Suprapubic skin (tissue), 3 donors: ENCODE data around the gene ROPN1L.

Experiments used
- CTCF ChIP-seq, 2 donors: fragments of 200-600 bp in 1 of 2; fragments of 450-650 bp in 1 of 2; sonication (generic) in 1 of 2; IDR thresholded peaks; one replicate each; pipeline ENCODE4 v1.5.1; 2016 to 2019; ENCODE audit warnings: antibody characterized with exemption in 2 of 2, mild to moderate bottlenecking in 1 of 2, moderate library complexity in 1 of 2
- POLR2AphosphoS5 ChIP-seq, 3 donors: sonication (generic); formaldehyde crosslinking; IDR thresholded peaks; one replicate each; pipeline ENCODE4 v1.6.1; 2017; ENCODE audit warnings: antibody characterized with exemption in 3 of 3

- no peak for TF ChIP-seq POLR2AphosphoS5 (IDR thresholded peaks at IDR 0.05)
- TF ChIP-seq CTCF (IDR thresholded peaks at IDR 0.05): no peak
Measured at GRCh38 chr5:10503997-10504793, 62.5 kb downstream of the ROPN1L start.
